Endodermal cell (in vitro differentiated cells): Measurements from ENCODE around the gene ISY1. TPM values are rescaled to one million over a fixed set of nuclear protein-coding genes. Genes with fewer than 3 reads are reported as not detected.

Experiments used
- DNase-seq: peaks from one replicate; pipeline ENCODE4 v3.0.0-alpha.2; 2017
- H3K27ac ChIP-seq: 2 replicates; pipeline ENCODE4 v1.5.1; 2013; ENCODE audit warnings: mild to moderate bottlenecking, low read depth, low read length, moderate library complexity
- H3K27me3 ChIP-seq: 2 replicates; pipeline ENCODE4 v1.6.1; 2013; ENCODE audit warnings: mild to moderate bottlenecking, low read length, moderate library complexity; ENCODE audit not compliant: insufficient read depth, control insufficient read depth, poor library complexity, severe bottlenecking
- H3K36me3 ChIP-seq: 2 replicates; pipeline ENCODE4 v1.7.0; 2013; ENCODE audit warnings: mild to moderate bottlenecking, low read length, moderate library complexity; ENCODE audit not compliant: control insufficient read depth, insufficient read depth
- H3K4me1 ChIP-seq: one replicate; pipeline ENCODE4 v1.7.0; 2013; ENCODE audit warnings: low read length; ENCODE audit not compliant: control insufficient read depth, insufficient read depth
- H3K4me3 ChIP-seq: 2 replicates; pipeline ENCODE4 v1.5.1; 2013; ENCODE audit warnings: mild to moderate bottlenecking, low read length, moderate library complexity
- H3K9ac ChIP-seq: 2 replicates; pipeline ENCODE4 v1.6.1; 2013; ENCODE audit warnings: mild to moderate bottlenecking, low read length, moderate library complexity; ENCODE audit not compliant: poor library complexity, severe bottlenecking; ENCODE audit errors: extremely low read depth
- H3K9me3 ChIP-seq: 2 replicates; pipeline ENCODE4 v1.6.1; 2013; ENCODE audit warnings: mild to moderate bottlenecking, low read length, moderate library complexity; ENCODE audit not compliant: control insufficient read depth
- H3K27ac Mint-ChIP-seq: 2 replicates; pipeline ENCODE4 v1.8.0; 2020; ENCODE audit warnings: mixed read lengths
- H3K27me3 Mint-ChIP-seq: 2 replicates; pipeline ENCODE4 v1.8.0; 2021; ENCODE audit warnings: mild to moderate bottlenecking, mixed read lengths; ENCODE audit not compliant: insufficient read depth
- H3K36me3 Mint-ChIP-seq: 2 replicates; pipeline ENCODE4 v1.8.0; 2020; ENCODE audit warnings: low read depth, mixed read lengths
- H3K4me1 Mint-ChIP-seq: 2 replicates; pipeline ENCODE4 v1.8.0; 2020; ENCODE audit warnings: mixed read lengths
- H3K4me3 Mint-ChIP-seq: 2 replicates; pipeline ENCODE4 v1.8.0; 2020; ENCODE audit warnings: mild to moderate bottlenecking, moderate library complexity, mixed read lengths
- H3K9me3 Mint-ChIP-seq: 2 replicates; pipeline ENCODE4 v1.8.0; 2020; ENCODE audit warnings: mild to moderate bottlenecking, mixed read lengths
- WGBS, 2 experiments: methylation state at CpG; one replicate each; pipeline versions ENCODE4 v1.1.5 to v1.1.7; 2013; ENCODE audit warnings: missing lambda C conversion rate in 2 of 2, mixed read lengths in 1 of 2; ENCODE audit not compliant: insufficient coverage in 1 of 2, insufficient read length in 1 of 2; 5-methylcytosine and 5-hydroxymethylcytosine counted together
- total RNA-seq, 2 donors: library from RNA; stranded (reverse); fragmentation: NEBNext Ultra II Directional in 1 of 2; extraction: Animal tissue kit (Norgen Biotek cat#: 25700) in 1 of 2; gene quantifications; 2 replicates in 1 of 2; 3 replicates in 1 of 2; pipeline ENCODE4 v1.2.1, GENCODE V29; 2021
- TF ChIP-seq, protein P1 (sequence below): fragments of 200-600 bp; sonication (generic); conservative IDR thresholded peaks from 2 replicates; pipeline ENCODE4 v1.5.0; 2021; ENCODE audit warnings: antibody characterized with exemption, mild to moderate bottlenecking

ISY1 gene
- total RNA-seq, 2 donors from 2014 or later, result 28.9 to 32.9 TPM

GRCh38 chr3:129084501-129084900, 76.4 kb downstream of the ISY1 start:
- TF ChIP-seq, protein P1, sequence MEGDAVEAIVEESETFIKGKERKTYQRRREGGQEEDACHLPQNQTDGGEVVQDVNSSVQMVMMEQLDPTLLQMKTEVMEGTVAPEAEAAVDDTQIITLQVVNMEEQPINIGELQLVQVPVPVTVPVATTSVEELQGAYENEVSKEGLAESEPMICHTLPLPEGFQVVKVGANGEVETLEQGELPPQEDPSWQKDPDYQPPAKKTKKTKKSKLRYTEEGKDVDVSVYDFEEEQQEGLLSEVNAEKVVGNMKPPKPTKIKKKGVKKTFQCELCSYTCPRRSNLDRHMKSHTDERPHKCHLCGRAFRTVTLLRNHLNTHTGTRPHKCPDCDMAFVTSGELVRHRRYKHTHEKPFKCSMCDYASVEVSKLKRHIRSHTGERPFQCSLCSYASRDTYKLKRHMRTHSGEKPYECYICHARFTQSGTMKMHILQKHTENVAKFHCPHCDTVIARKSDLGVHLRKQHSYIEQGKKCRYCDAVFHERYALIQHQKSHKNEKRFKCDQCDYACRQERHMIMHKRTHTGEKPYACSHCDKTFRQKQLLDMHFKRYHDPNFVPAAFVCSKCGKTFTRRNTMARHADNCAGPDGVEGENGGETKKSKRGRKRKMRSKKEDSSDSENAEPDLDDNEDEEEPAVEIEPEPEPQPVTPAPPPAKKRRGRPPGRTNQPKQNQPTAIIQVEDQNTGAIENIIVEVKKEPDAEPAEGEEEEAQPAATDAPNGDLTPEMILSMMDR, result no peak
- Mint-ChIP-seq H3K4me3 (no peak overlapping the region), H3K27ac (no peak overlapping the region), H3K9me3 (no peaks in the 10 kb centered on the region), H3K36me3 (no peaks in the 10 kb centered on the region), H3K4me1 (no peaks in the 10 kb centered on the region), H3K27me3 (peaks cover 5% of the 10 kb centered on the region)
- 92 to 95% methylated on average over 2 to 6 of the region's 6 CpGs for WGBS, 2 experiments
- Histone ChIP-seq H3K36me3 (no peaks in the 10 kb centered on the region), H3K4me1 (no peaks in the 10 kb centered on the region), H3K9me3 (no peaks in the 10 kb centered on the region), H3K4me3 (no peak overlapping the region), H3K27me3 (no peaks in the 10 kb centered on the region), H3K27ac (no peak overlapping the region), H3K9ac (no peak overlapping the region)
- no peak for DNase-seq

GRCh38 chr3:129082026-129082425, 78.8 kb downstream of the ISY1 start:
- TF ChIP-seq, protein P1, result no peak
- no peak overlapping the region for H3K27ac Mint-ChIP-seq
- H3K4me3 Mint-ChIP-seq, result no peak overlapping the region
- DNase-seq, result no peak
- WGBS, 2 experiments, result 94 to 100% methylated on average over 5 to 9 of the region's 9 CpGs
- no peak overlapping the region for H3K4me3 ChIP-seq
- no peaks in the 10 kb centered on the region for H3K4me1 ChIP-seq
- peaks cover 10% of the 10 kb centered on the region for H3K27me3 Mint-ChIP-seq
- no peaks in the 10 kb centered on the region for H3K4me1 Mint-ChIP-seq
- no peaks in the 10 kb centered on the region for H3K36me3 Mint-ChIP-seq
- H3K9ac ChIP-seq, result no peak overlapping the region
- no peak overlapping the region for H3K27ac ChIP-seq
- H3K27me3 ChIP-seq, result no peaks in the 10 kb centered on the region
- no peaks in the 10 kb centered on the region for H3K9me3 ChIP-seq
- H3K9me3 Mint-ChIP-seq, result no peaks in the 10 kb centered on the region
- H3K36me3 ChIP-seq, result no peaks in the 10 kb centered on the region

GRCh38 chr3:129081503-129081902, 79.4 kb downstream of the ISY1 start:
- Mint-ChIP-seq H3K27ac (no peak overlapping the region), H3K9me3 (no peaks in the 10 kb centered on the region), H3K36me3 (no peaks in the 10 kb centered on the region), H3K27me3 (peaks cover 10% of the 10 kb centered on the region), H3K4me3 (no peak overlapping the region), H3K4me1 (no peaks in the 10 kb centered on the region)
- no peak overlapping the region for H3K9ac ChIP-seq
- DNase-seq, result no peak
- no peak overlapping the region for H3K27ac ChIP-seq
- 83 to 99% methylated on average over 1 to 8 of the region's 8 CpGs for WGBS, 2 experiments
- H3K4me1 ChIP-seq, result no peaks in the 10 kb centered on the region
- H3K27me3 ChIP-seq, result no peaks in the 10 kb centered on the region
- no peaks in the 10 kb centered on the region for H3K36me3 ChIP-seq
- TF ChIP-seq, protein P1, result no peak
- no peaks in the 10 kb centered on the region for H3K9me3 ChIP-seq
- H3K4me3 ChIP-seq, result no peak overlapping the region
